Naive B cell (primary cell): Measurements from ENCODE around the gene RNF220. TPM values are rescaled to one million over a fixed set of nuclear protein-coding genes. Genes with fewer than 3 reads are reported as not detected.

Experiments
- ATAC-seq, 2 donors: fragments of 150-1000 bp; cut with Tn5 transposase; 2 replicates each; pipeline ENCODE4 v1.10.0; 2021; ENCODE audit warnings: low read depth in 2 of 2, mild to moderate bottlenecking in 2 of 2, moderate library complexity in 2 of 2
- DNase-seq: peaks from one replicate; pipeline ENCODE4 v3.0.0; 2022
- H3K27ac Mint-ChIP-seq, 6 donors: one replicate each; pipeline ENCODE4 v1.8.0; 2020 to 2022; ENCODE audit warnings: mild to moderate bottlenecking in 6 of 6, mixed read lengths in 6 of 6, moderate library complexity in 5 of 6, inconsistent platforms in 2 of 6
- H3K27me3 Mint-ChIP-seq, 3 donors: one replicate each; pipeline ENCODE4 v1.8.0; 2021 to 2022; ENCODE audit warnings: mixed read lengths in 3 of 3, mild to moderate bottlenecking in 1 of 3
- H3K36me3 Mint-ChIP-seq, 2 donors: one replicate each; pipeline ENCODE4 v1.8.0; 2020 to 2022; ENCODE audit warnings: mixed read lengths in 2 of 2, inconsistent platforms in 1 of 2, mild to moderate bottlenecking in 1 of 2
- H3K4me1 Mint-ChIP-seq, 3 donors: one replicate each; pipeline ENCODE4 v1.8.0; 2020 to 2022; ENCODE audit warnings: mixed read lengths in 3 of 3, inconsistent platforms in 1 of 3, mild to moderate bottlenecking in 1 of 3, moderate library complexity in 1 of 3
- H3K4me3 Mint-ChIP-seq, 8 donors: one replicate each; pipeline ENCODE4 v1.8.0; 2020 to 2022; ENCODE audit warnings: mild to moderate bottlenecking in 8 of 8, mixed read lengths in 8 of 8, moderate library complexity in 8 of 8, inconsistent platforms in 2 of 8
- H3K9me3 Mint-ChIP-seq, 7 donors: one replicate each; pipeline ENCODE4 v1.8.0; 2020 to 2022; ENCODE audit warnings: mixed read lengths in 7 of 7, mild to moderate bottlenecking in 5 of 7, inconsistent platforms in 2 of 7, moderate library complexity in 1 of 7
- polyA plus RNA-seq, 6 donors: library from polyadenylated mRNA; unstranded; fragments of 300-500 nt; fragmentation: Illumina TruSeq; gene quantifications; one replicate each; pipeline ENCODE4 v1.2.3, GENCODE V29; 2021; ENCODE audit warnings: low read depth in 6 of 6

Gene RNF220
- 100 to 1,000 TPM in 1 of 6 donors, 10 to 100 TPM in 5; 75.3 to 117 (median 82.4) TPM for polyA plus RNA-seq

- no peak for DNase-seq
- Mint-ChIP-seq H3K36me3 (no peaks in the 10 kb centered on the region), H3K4me3 (peak within 1 kb of the TSS; percentile 87 to 98 (median 94)), H3K4me1 (peaks cover 30 to 44% (median 37%) of the 10 kb centered on the region in 3 donors), H3K27me3 (peaks cover 45 to 61% (median 57%) of the 10 kb centered on the region in 3 donors), H3K27ac (peak within 1 kb of the TSS in 3 of 6 donors; percentile 28 to 57 (median 38)), H3K9me3 (no peaks in the 10 kb centered on the region)
- peak; percentile 46 to 53 for ATAC-seq
Measured at GRCh38 chr1:44405031-44405797, at the start of gene RNF220. RNF220 (plus strand) TSS chr1:44405255.

DNA sequence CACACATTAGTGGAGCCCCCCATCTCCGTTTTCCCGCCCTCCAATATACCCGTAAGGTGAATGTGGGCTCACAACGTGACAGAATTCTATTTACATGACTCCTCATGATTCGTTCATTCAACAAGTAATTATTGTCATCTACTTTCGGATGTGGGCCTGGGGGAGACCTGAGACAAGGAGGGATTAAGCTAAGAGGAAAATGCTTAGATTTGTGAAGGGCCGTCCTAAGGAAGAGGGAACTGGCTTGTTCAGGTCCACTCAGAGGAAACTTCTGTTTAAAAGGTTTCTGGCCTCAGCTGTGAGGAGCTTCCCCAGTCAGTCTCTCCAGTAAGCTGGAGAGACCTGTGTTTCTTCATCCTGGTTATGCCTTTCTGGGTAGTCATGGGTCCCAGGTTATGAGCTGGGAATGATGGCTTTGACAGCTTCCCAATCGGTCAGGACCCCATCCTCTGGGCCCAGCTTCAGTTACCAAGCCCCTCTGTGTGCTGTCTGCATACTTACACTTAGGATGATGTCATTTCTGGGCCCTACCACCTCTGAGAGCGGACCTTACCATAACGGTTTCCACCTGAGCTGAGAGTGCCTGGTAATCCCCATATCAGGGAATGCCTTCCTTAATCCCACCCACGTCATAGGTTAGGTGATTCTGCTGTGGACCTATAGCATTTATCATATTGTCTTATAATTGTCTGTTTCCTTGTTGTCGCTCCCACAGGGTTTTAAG, 49.3 kb upstream of the RNF220 start:
- Mint-ChIP-seq H3K27ac (peak overlapping the region; percentile 87 to 96 (median 93)), H3K4me1 (peaks cover 29 to 36% (median 31%) of the 10 kb centered on the region in 3 donors), H3K36me3 (no peaks in the 10 kb centered on the region), H3K9me3 (no peaks in the 10 kb centered on the region), H3K4me3 (peak overlapping the region; percentile 87 to 98 (median 97)), H3K27me3 (no peaks in the 10 kb centered on the region)
- ATAC-seq (no peak), DNase-seq (no peak)

- Mint-ChIP-seq H3K36me3 (no peaks in the 10 kb centered on the region), H3K4me1 (peaks cover 22 to 27% (median 26%) of the 10 kb centered on the region in 3 donors), H3K27ac (no peak overlapping the region), H3K27me3 (no peaks in the 10 kb centered on the region), H3K4me3 (no peak overlapping the region), H3K9me3 (no peaks in the 10 kb centered on the region)
- DNase-seq (no peak), ATAC-seq (no peak)
Measured at GRCh38 chr1:44357710-44358109, 47.3 kb upstream of the RNF220 start.

- no peaks in the 10 kb centered on the region for H3K36me3 Mint-ChIP-seq
- ATAC-seq = no peak
- H3K9me3 Mint-ChIP-seq = no peaks in the 10 kb centered on the region
- no peak for DNase-seq
- peaks cover 13 to 15% (median 14%) of the 10 kb centered on the region in 3 donors for H3K4me1 Mint-ChIP-seq
- H3K27me3 Mint-ChIP-seq = peaks cover 0 to 9% (median 0%) of the 10 kb centered on the region in 3 donors
- peak overlapping the region in 1 of 6 donors; percentile 61 for H3K27ac Mint-ChIP-seq
- H3K4me3 Mint-ChIP-seq = no peak overlapping the region
Measured at GRCh38 chr1:44359234-44359935, 45.7 kb upstream of the RNF220 start.

DNA sequence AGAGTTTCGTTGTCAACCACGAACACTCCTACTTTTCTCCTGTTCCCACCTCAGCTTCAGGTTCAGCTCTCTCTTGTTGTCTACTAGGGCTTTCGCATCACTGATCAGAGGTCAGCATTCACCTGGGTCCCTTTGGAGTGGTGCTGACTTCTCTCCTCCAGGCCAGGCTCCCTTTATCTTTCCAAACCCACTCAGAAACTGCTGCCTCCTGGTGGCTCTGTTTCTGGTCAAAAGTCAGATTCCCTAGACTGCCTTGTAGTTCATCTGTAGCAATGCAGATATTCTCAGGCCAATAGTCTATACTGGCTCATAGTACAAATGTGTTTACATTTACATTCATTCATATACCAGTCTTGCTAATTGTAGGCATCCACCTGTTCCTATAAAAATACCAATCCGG, 43.6 kb upstream of the RNF220 start:
- H3K9me3 Mint-ChIP-seq = no peaks in the 10 kb centered on the region
- peak overlapping the region in 1 of 6 donors; percentile 38 for H3K27ac Mint-ChIP-seq
- peaks cover 0 to 11% (median under 1%) of the 10 kb centered on the region in 3 donors for H3K27me3 Mint-ChIP-seq
- DNase-seq (no peak), ATAC-seq (no peak)
- H3K4me1 Mint-ChIP-seq = no peaks in the 10 kb centered on the region
- H3K36me3 Mint-ChIP-seq = no peaks in the 10 kb centered on the region
- no peak overlapping the region for H3K4me3 Mint-ChIP-seq

GRCh38 chr1:44366371-44366975, 38.6 kb upstream of the RNF220 start:
- no peak overlapping the region for H3K4me3 Mint-ChIP-seq
- DNase-seq = no peak
- H3K36me3 Mint-ChIP-seq = no peaks in the 10 kb centered on the region
- ATAC-seq = no peak
- H3K27me3 Mint-ChIP-seq = peaks cover 5 to 36% (median 12%) of the 10 kb centered on the region in 3 donors
- H3K4me1 Mint-ChIP-seq = no peaks in the 10 kb centered on the region
- no peak overlapping the region for H3K27ac Mint-ChIP-seq
- H3K9me3 Mint-ChIP-seq = no peaks in the 10 kb centered on the region

GRCh38 chr1:44367944-44368343, 37.1 kb upstream of the RNF220 start:
- no peaks in the 10 kb centered on the region for H3K36me3 Mint-ChIP-seq
- no peaks in the 10 kb centered on the region for H3K4me1 Mint-ChIP-seq
- H3K27ac Mint-ChIP-seq = no peak overlapping the region
- DNase-seq = no peak
- ATAC-seq = no peak
- H3K4me3 Mint-ChIP-seq = no peak overlapping the region
- H3K27me3 Mint-ChIP-seq = peaks cover 5 to 36% (median 12%) of the 10 kb centered on the region in 3 donors
- H3K9me3 Mint-ChIP-seq = no peaks in the 10 kb centered on the region

GRCh38 chr1:44368471-44369151, 36.4 kb upstream of the RNF220 start:
- Mint-ChIP-seq H3K36me3 (no peaks in the 10 kb centered on the region), H3K4me1 (no peaks in the 10 kb centered on the region), H3K27ac (no peak overlapping the region), H3K9me3 (no peaks in the 10 kb centered on the region), H3K4me3 (no peak overlapping the region), H3K27me3 (peaks cover 5 to 30% (median 12%) of the 10 kb centered on the region in 3 donors)
- ATAC-seq (no peak), DNase-seq (no peak)

- Mint-ChIP-seq H3K4me1 (no peaks in the 10 kb centered on the region), H3K36me3 (no peaks in the 10 kb centered on the region), H3K27me3 (peaks cover 5 to 27% (median 12%) of the 10 kb centered on the region in 3 donors), H3K4me3 (no peak overlapping the region), H3K9me3 (no peaks in the 10 kb centered on the region), H3K27ac (no peak overlapping the region)
- ATAC-seq = no peak
- DNase-seq = no peak
Measured at GRCh38 chr1:44371206-44371605, 33.8 kb upstream of the RNF220 start.

DNA sequence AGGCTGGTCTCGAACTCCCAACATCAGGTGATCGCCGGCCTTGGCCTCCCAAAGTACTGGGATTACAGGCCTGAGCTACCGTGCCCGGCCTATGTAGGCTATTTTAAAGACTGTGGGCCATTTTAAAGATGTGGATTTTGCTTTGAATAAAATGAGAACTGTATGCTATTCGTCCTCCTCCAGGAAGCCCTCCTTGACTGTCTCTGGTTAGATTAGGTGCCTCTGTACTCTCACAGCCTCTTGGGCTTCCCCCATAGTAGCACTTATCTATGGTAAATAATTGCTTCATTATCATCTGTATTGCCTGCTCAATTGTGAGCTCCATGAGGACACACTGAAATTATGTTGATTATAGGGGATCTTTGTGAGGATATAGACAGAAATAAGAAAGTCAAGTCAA, 29.5 kb upstream of the RNF220 start:
- no peak overlapping the region for H3K27ac Mint-ChIP-seq
- H3K27me3 Mint-ChIP-seq = no peaks in the 10 kb centered on the region
- H3K4me1 Mint-ChIP-seq = no peaks in the 10 kb centered on the region
- H3K9me3 Mint-ChIP-seq = no peaks in the 10 kb centered on the region
- H3K36me3 Mint-ChIP-seq = no peaks in the 10 kb centered on the region
- DNase-seq = no peak
- no peak for ATAC-seq
- no peak overlapping the region for H3K4me3 Mint-ChIP-seq

- H3K27me3 Mint-ChIP-seq = peaks cover 0 to 4% (median 0%) of the 10 kb centered on the region in 3 donors
- no peaks in the 10 kb centered on the region for H3K4me1 Mint-ChIP-seq
- peak; percentile 30 for DNase-seq
- H3K27ac Mint-ChIP-seq = peak overlapping the region in 1 of 6 donors; percentile 11
- H3K4me3 Mint-ChIP-seq = no peak overlapping the region
- peak in 1 of 2 donors; percentile 30 for ATAC-seq
- H3K9me3 Mint-ChIP-seq = no peaks in the 10 kb centered on the region
- H3K36me3 Mint-ChIP-seq = no peaks in the 10 kb centered on the region
Measured at GRCh38 chr1:44377925-44378784, 26.9 kb upstream of the RNF220 start.

DNA sequence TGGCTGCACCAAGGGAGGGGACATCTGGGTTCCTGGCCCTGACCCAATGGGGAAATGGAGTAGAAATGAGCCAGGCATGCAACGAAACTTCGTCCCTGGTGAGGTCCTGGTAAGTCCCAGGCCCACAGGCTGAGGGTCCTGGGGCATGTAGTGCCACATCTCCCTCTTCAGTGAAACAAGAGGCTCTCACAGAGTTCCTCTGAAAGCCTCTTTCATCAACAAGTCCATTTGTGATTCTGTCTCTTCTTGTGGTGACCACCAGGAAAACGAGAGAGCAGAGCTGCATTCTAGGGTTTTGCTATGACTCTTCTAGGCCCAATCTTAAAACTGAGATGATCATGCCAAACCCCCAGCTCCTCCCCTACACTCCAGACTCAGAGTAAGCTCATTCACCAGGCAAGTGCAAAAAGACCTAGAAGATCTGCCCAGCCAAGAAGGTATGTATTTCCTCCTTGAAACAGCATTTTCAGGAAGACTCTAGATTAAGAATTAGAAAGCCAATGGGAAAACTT, 24.3 kb upstream of the RNF220 start:
- H3K36me3 Mint-ChIP-seq = no peaks in the 10 kb centered on the region
- no peaks in the 10 kb centered on the region for H3K9me3 Mint-ChIP-seq
- no peaks in the 10 kb centered on the region for H3K4me1 Mint-ChIP-seq
- no peak overlapping the region for H3K27ac Mint-ChIP-seq
- peaks cover 0 to 10% (median 0%) of the 10 kb centered on the region in 3 donors for H3K27me3 Mint-ChIP-seq
- no peak overlapping the region for H3K4me3 Mint-ChIP-seq
- ATAC-seq (no peak), DNase-seq (no peak)
